Measurements from ENCODE around the gene MAD2L1BP.
"Not testable (repeated sequence)": the region's sequence is repeated elsewhere in the genome, so short reads cannot be mapped to it uniquely, and the experiment has no call there.

- TF ChIP-seq CTCF (IDR thresholded peaks at IDR 0.05); POLR2AphosphoS5 (IDR thresholded peaks at IDR 0.05; ENCODE audit: low read depth, low read length); REST (IDR thresholded peaks at IDR 0.05; ENCODE audit: insufficient read depth in 1 of 2, low read depth in 2 of 2, low read length in 1 of 2); SIN3A (IDR thresholded peaks at IDR 0.05; ENCODE audit: borderline replicate concordance, insufficient read depth, low read depth, low read length); TCF7L2 (IDR thresholded peaks at IDR 0.05; ENCODE audit: low read depth, low read length): not testable (repeated sequence)
Observed at GRCh38 chr6:43589564-43589963, 46.1 kb upstream of the MAD2L1BP start.

All from Panc1 (cell line).